Esophagus muscularis mucosa (tissue), 4 donors: ENCODE results near the gene GNAZ.

Experiments
- CTCF ChIP-seq, 3 experiments: fragments of 200-600 bp in 2 of 3; fragments of 450-650 bp in 1 of 3; sonication (generic) in 2 of 3; IDR thresholded peaks; one replicate each; pipeline ENCODE4 v1.5.1; 2017 to 2019; ENCODE audit warnings: antibody characterized with exemption in 3 of 3, mild to moderate bottlenecking in 2 of 3, moderate library complexity in 1 of 3
- EP300 ChIP-seq: sonication (generic); formaldehyde crosslinking; IDR thresholded peaks from one replicate; pipeline ENCODE4 v1.6.1; 2017; ENCODE audit warnings: antibody characterized with exemption
- POLR2AphosphoS5 ChIP-seq, 2 donors: sonication (generic); formaldehyde crosslinking; IDR thresholded peaks; one replicate each; pipeline ENCODE4 v1.6.1; 2017; ENCODE audit warnings: antibody characterized with exemption in 2 of 2

GRCh38 chr22:23114721-23115020 lies 44.4 kb downstream of the GNAZ start:
- TF ChIP-seq POLR2AphosphoS5 (IDR thresholded peaks at IDR 0.05), result no peak
- TF ChIP-seq EP300, result no peak
- TF ChIP-seq CTCF (IDR thresholded peaks at IDR 0.05), result no peak
